Astrocyte of the cerebellum (primary cell): ENCODE measurements around the gene NEK10.
A peak's percentile ranks its signal among the peaks of the same experiment; 100 is the strongest.

ENCODE experiments used
- DNase-seq: peaks from one replicate; pipeline ENCODE4 v3.0.0-alpha.2; 2011; ENCODE audit warnings: low read depth
- H3K4me3 ChIP-seq: 2 replicates; pipeline ENCODE4 v1.5.1; 2011; ENCODE audit warnings: mild to moderate bottlenecking, low read depth, low read length, moderate library complexity
- in situ Hi-C: cut with HindIII; loops from 2 replicates; pipeline ENCODE4 v1.10.0; 2017; ENCODE audit warnings: low sequenced_read_pairs
- TF ChIP-seq, protein P1 (sequence below): IDR thresholded peaks from 2 replicates; pipeline ENCODE4 v1.5.1; 2012; ENCODE audit warnings: low read length, low read depth, moderate library complexity, mild to moderate bottlenecking; ENCODE audit errors: missing control alignments

The NEK10 gene

GRCh38 chr3:27360113-27361078 is 8.8 kb downstream of the NEK10 start:
- H3K4me3 ChIP-seq = no peak overlapping the region
- TF ChIP-seq, protein P1, sequence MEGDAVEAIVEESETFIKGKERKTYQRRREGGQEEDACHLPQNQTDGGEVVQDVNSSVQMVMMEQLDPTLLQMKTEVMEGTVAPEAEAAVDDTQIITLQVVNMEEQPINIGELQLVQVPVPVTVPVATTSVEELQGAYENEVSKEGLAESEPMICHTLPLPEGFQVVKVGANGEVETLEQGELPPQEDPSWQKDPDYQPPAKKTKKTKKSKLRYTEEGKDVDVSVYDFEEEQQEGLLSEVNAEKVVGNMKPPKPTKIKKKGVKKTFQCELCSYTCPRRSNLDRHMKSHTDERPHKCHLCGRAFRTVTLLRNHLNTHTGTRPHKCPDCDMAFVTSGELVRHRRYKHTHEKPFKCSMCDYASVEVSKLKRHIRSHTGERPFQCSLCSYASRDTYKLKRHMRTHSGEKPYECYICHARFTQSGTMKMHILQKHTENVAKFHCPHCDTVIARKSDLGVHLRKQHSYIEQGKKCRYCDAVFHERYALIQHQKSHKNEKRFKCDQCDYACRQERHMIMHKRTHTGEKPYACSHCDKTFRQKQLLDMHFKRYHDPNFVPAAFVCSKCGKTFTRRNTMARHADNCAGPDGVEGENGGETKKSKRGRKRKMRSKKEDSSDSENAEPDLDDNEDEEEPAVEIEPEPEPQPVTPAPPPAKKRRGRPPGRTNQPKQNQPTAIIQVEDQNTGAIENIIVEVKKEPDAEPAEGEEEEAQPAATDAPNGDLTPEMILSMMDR = no peak
- DNase-seq = no peak
- in situ Hi-C loops = no loop called here

- TF ChIP-seq, protein P1 = no peak
- H3K4me3 ChIP-seq = no peak overlapping the region
- in situ Hi-C loops = no loop called here
- no peak for DNase-seq
These were observed 10.8 kb downstream of the NEK10 start for GRCh38 chr3:27358372-27358771.

- peak; percentile 13 for DNase-seq
- in situ Hi-C loops = no loop called here
- TF ChIP-seq, protein P1 = peak; percentile 61
- no peak overlapping the region for H3K4me3 ChIP-seq
These were observed 11.4 kb downstream of the NEK10 start for GRCh38 chr3:27357665-27358258.

GRCh38 chr3:27356976-27357375 is 12.2 kb downstream of the NEK10 start:
- no peak for DNase-seq
- in situ Hi-C loops = no loop called here
- TF ChIP-seq, protein P1 = no peak
- no peak overlapping the region for H3K4me3 ChIP-seq

- DNase-seq = no peak
- no peak overlapping the region for H3K4me3 ChIP-seq
- in situ Hi-C loops = no loop called here
- TF ChIP-seq, protein P1 = no peak
These were observed 14.5 kb downstream of the NEK10 start for GRCh38 chr3:27354588-27355203.

GRCh38 chr3:27354161-27354560 is 15.0 kb downstream of the NEK10 start:
- no peak overlapping the region for H3K4me3 ChIP-seq
- TF ChIP-seq, protein P1 = no peak
- in situ Hi-C loops = no loop called here
- no peak for DNase-seq
